ENCODE data around the gene ORC5. TPM values are rescaled to one million over a fixed set of nuclear protein-coding genes. Genes with fewer than 3 reads are reported as not detected.

ORC5 gene
- total RNA-seq, 1 donor from 2014 or later = 14.7 TPM

- Mint-ChIP-seq H3K27me3 (ENCODE audit: unreplicated experiment) (no peaks in the 10 kb centered on the region), H3K9me3 (ENCODE audit: unreplicated experiment) (no peaks in the 10 kb centered on the region), H3K36me3 (ENCODE audit: unreplicated experiment) (no peaks in the 10 kb centered on the region), H3K27ac (ENCODE audit: unreplicated experiment) (no peak overlapping the region), H3K4me3 (ENCODE audit: unreplicated experiment) (no peak overlapping the region), H3K4me1 (ENCODE audit: low read depth, unreplicated experiment) (no peaks in the 10 kb centered on the region)
- no peak for DNase-seq
- TF ChIP-seq CTCF (IDR thresholded peaks at IDR 0.05; ENCODE audit: partially characterized antibody, unreplicated experiment) = peak; percentile 72
Measured at GRCh38 chr7:104160375-104160774, 47.4 kb downstream of the ORC5 start.

GRCh38 chr7:104156842-104157277, 51.0 kb downstream of the ORC5 start:
- Mint-ChIP-seq H3K36me3 (ENCODE audit: unreplicated experiment) (no peaks in the 10 kb centered on the region), H3K27me3 (ENCODE audit: unreplicated experiment) (peaks cover 1% of the 10 kb centered on the region), H3K4me1 (ENCODE audit: low read depth, unreplicated experiment) (no peaks in the 10 kb centered on the region), H3K9me3 (ENCODE audit: unreplicated experiment) (no peaks in the 10 kb centered on the region), H3K27ac (ENCODE audit: unreplicated experiment) (no peak overlapping the region), H3K4me3 (ENCODE audit: unreplicated experiment) (no peak overlapping the region)
- no peak for DNase-seq
- peak; percentile 73 for TF ChIP-seq CTCF (IDR thresholded peaks at IDR 0.05; ENCODE audit: partially characterized antibody, unreplicated experiment)

- no peak overlapping the region for H3K4me3 Mint-ChIP-seq (ENCODE audit: unreplicated experiment)
- no peaks in the 10 kb centered on the region for H3K4me1 Mint-ChIP-seq (ENCODE audit: low read depth, unreplicated experiment)
- peaks cover 1% of the 10 kb centered on the region for H3K27me3 Mint-ChIP-seq (ENCODE audit: unreplicated experiment)
- H3K9me3 Mint-ChIP-seq (ENCODE audit: unreplicated experiment) = no peaks in the 10 kb centered on the region
- H3K27ac Mint-ChIP-seq (ENCODE audit: unreplicated experiment) = no peak overlapping the region
- H3K36me3 Mint-ChIP-seq (ENCODE audit: unreplicated experiment) = no peaks in the 10 kb centered on the region
- DNase-seq = no peak
- no peak for TF ChIP-seq CTCF (IDR thresholded peaks at IDR 0.05; ENCODE audit: partially characterized antibody, unreplicated experiment)
Measured at GRCh38 chr7:104153287-104153686, 54.5 kb downstream of the ORC5 start.

GRCh38 chr7:104152468-104152867, 55.3 kb downstream of the ORC5 start:
- no peak for DNase-seq
- Mint-ChIP-seq H3K4me3 (ENCODE audit: unreplicated experiment) (no peak overlapping the region), H3K9me3 (ENCODE audit: unreplicated experiment) (no peaks in the 10 kb centered on the region), H3K27me3 (ENCODE audit: unreplicated experiment) (peaks cover 1% of the 10 kb centered on the region), H3K4me1 (ENCODE audit: low read depth, unreplicated experiment) (no peaks in the 10 kb centered on the region), H3K27ac (ENCODE audit: unreplicated experiment) (no peak overlapping the region), H3K36me3 (ENCODE audit: unreplicated experiment) (no peaks in the 10 kb centered on the region)
- no peak for TF ChIP-seq CTCF (IDR thresholded peaks at IDR 0.05; ENCODE audit: partially characterized antibody, unreplicated experiment)

- peaks cover 4% of the 10 kb centered on the region for H3K36me3 Mint-ChIP-seq (ENCODE audit: unreplicated experiment)
- TF ChIP-seq CTCF (IDR thresholded peaks at IDR 0.05; ENCODE audit: partially characterized antibody, unreplicated experiment) = no peak
- no peak overlapping the region for H3K27ac Mint-ChIP-seq (ENCODE audit: unreplicated experiment)
- DNase-seq = no peak
- no peak overlapping the region for H3K4me3 Mint-ChIP-seq (ENCODE audit: unreplicated experiment)
- H3K4me1 Mint-ChIP-seq (ENCODE audit: low read depth, unreplicated experiment) = no peaks in the 10 kb centered on the region
- peaks cover 1% of the 10 kb centered on the region for H3K27me3 Mint-ChIP-seq (ENCODE audit: unreplicated experiment)
- H3K9me3 Mint-ChIP-seq (ENCODE audit: unreplicated experiment) = no peaks in the 10 kb centered on the region
Measured at GRCh38 chr7:104150470-104150869, 57.3 kb downstream of the ORC5 start.
